CD14-positive monocyte (primary cell): ENCODE measurements around the gene TAS2R13. TPM values are rescaled to one million over a fixed set of nuclear protein-coding genes. Genes with fewer than 3 reads are reported as not detected.

Experiments
- DNase-seq, 3 donors: peaks; one replicate each; pipeline ENCODE4 v3.0.0-alpha.2; 2011 to 2022
- H2AFZ ChIP-seq: 2 replicates; pipeline ENCODE4 v1.6.0; 2012; ENCODE audit warnings: mild to moderate bottlenecking, low read depth, low read length, inconsistent platforms; ENCODE audit not compliant: insufficient read depth, poor library complexity, severe bottlenecking
- H3K27ac ChIP-seq, 2 donors: 1 replicate in 1 of 2; 2 replicates in 1 of 2; pipeline ENCODE4 v1.5.1; 2012 to 2013; ENCODE audit warnings: low read length in 2 of 2, control low read depth in 1 of 2, inconsistent platforms in 1 of 2, low read depth in 1 of 2, mild to moderate bottlenecking in 1 of 2
- H3K27me3 ChIP-seq, 2 donors: one replicate each; pipeline versions ENCODE4 v1.6.0 to v1.6.1; 2011 to 2013; ENCODE audit warnings: low read length in 2 of 2; ENCODE audit not compliant: control insufficient read depth in 2 of 2, insufficient read depth in 2 of 2
- H3K36me3 ChIP-seq, 2 donors: replicated peaks in 1 of 2; 1 replicate in 1 of 2; 2 replicates in 1 of 2; pipeline versions ENCODE4 v1.5.1 to v1.6.1; 2012 to 2013; ENCODE audit warnings: low read length in 2 of 2, control low read depth in 1 of 2, inconsistent platforms in 1 of 2, mild to moderate bottlenecking in 1 of 2; ENCODE audit not compliant: insufficient read depth in 2 of 2, control insufficient read depth in 1 of 2
- H3K4me1 ChIP-seq, 2 donors: 1 replicate in 1 of 2; 2 replicates in 1 of 2; pipeline versions ENCODE4 v1.5.1 to v1.6.1; 2012 to 2013; ENCODE audit warnings: low read length in 2 of 2, control low read depth in 1 of 2, inconsistent platforms in 1 of 2, mild to moderate bottlenecking in 1 of 2, moderate library complexity in 1 of 2; ENCODE audit not compliant: insufficient read depth in 2 of 2, control insufficient read depth in 1 of 2
- H3K4me2 ChIP-seq: replicated peaks from 2 replicates; pipeline ENCODE3; 2012; ENCODE audit warnings: low read length, moderate library complexity, mild to moderate bottlenecking; ENCODE audit not compliant: poor library complexity, severe bottlenecking; ENCODE audit errors: extremely low read depth
- H3K4me3 ChIP-seq, 3 experiments: fragments of 200-600 bp in 1 of 3; sonication (generic) in 1 of 3; replicated peaks in 1 of 3; 1 replicate in 2 of 3; 2 replicates in 1 of 3; pipeline ENCODE4 v1.5.1; 2011 to 2013; ENCODE audit warnings: low read length in 3 of 3, mild to moderate bottlenecking in 3 of 3, control low read depth in 2 of 3, low read depth in 2 of 3, inconsistent platforms in 1 of 3, moderate library complexity in 1 of 3
- H3K79me2 ChIP-seq: 2 replicates; pipeline ENCODE4 v1.6.0; 2012; ENCODE audit warnings: mild to moderate bottlenecking, control low read depth, inconsistent platforms, low read length, moderate library complexity; ENCODE audit not compliant: insufficient read depth
- H3K9ac ChIP-seq: 2 replicates; pipeline ENCODE4 v1.6.0; 2017; ENCODE audit warnings: low read length, mild to moderate bottlenecking; ENCODE audit not compliant: insufficient read depth, poor library complexity, severe bottlenecking
- H3K9me3 ChIP-seq, 2 donors: replicated peaks in 1 of 2; 1 replicate in 1 of 2; 2 replicates in 1 of 2; pipeline versions ENCODE4 v1.5.1 to v1.6.1; 2012 to 2013; ENCODE audit warnings: low read length in 2 of 2, control low read depth in 1 of 2; ENCODE audit not compliant: control insufficient read depth in 1 of 2, insufficient read depth in 1 of 2
- H4K20me1 ChIP-seq: 2 replicates; pipeline ENCODE4 v1.6.0; 2012; ENCODE audit warnings: mild to moderate bottlenecking, low read length, control low read depth, moderate library complexity; ENCODE audit not compliant: insufficient read depth
- H3K27ac Mint-ChIP-seq, 7 donors: one replicate each; pipeline ENCODE4 v1.8.0; 2020; ENCODE audit warnings: mild to moderate bottlenecking in 7 of 7, mixed read lengths in 7 of 7, moderate library complexity in 6 of 7, inconsistent platforms in 2 of 7
- H3K27me3 Mint-ChIP-seq, 3 donors: one replicate each; pipeline ENCODE4 v1.8.0; 2021 to 2022; ENCODE audit warnings: low read depth in 3 of 3, mild to moderate bottlenecking in 3 of 3, mixed read lengths in 3 of 3, moderate library complexity in 3 of 3, inconsistent platforms in 1 of 3
- H3K36me3 Mint-ChIP-seq, 2 donors: one replicate each; pipeline ENCODE4 v1.8.0; 2020; ENCODE audit warnings: mixed read lengths in 2 of 2, inconsistent platforms in 1 of 2, mild to moderate bottlenecking in 1 of 2
- H3K4me1 Mint-ChIP-seq: one replicate; pipeline ENCODE4 v1.8.0; 2020; ENCODE audit warnings: mild to moderate bottlenecking, mixed read lengths
- H3K4me3 Mint-ChIP-seq, 2 donors: one replicate each; pipeline ENCODE4 v1.8.0; 2020; ENCODE audit warnings: mild to moderate bottlenecking in 2 of 2, mixed read lengths in 2 of 2, moderate library complexity in 1 of 2
- H3K9me3 Mint-ChIP-seq, 7 donors: one replicate each; pipeline ENCODE4 v1.8.0; 2020 to 2022; ENCODE audit warnings: mixed read lengths in 7 of 7, mild to moderate bottlenecking in 6 of 7, moderate library complexity in 6 of 7, inconsistent platforms in 2 of 7
- CTCF ChIP-seq: fragments of 200-600 bp; IDR thresholded peaks from one replicate; pipeline ENCODE4 v1.8.0; 2022; ENCODE audit warnings: antibody characterized with exemption, mild to moderate bottlenecking
- WGBS: methylation state at CpG from one replicate; pipeline ENCODE4 v1.1.5; 2013; ENCODE audit warnings: missing lambda C conversion rate; ENCODE audit not compliant: insufficient coverage; 5-methylcytosine and 5-hydroxymethylcytosine counted together
- intact Hi-C, 2 donors: fragments of 100-400 bp; cut with micrococcal nuclease; formaldehyde crosslinking; loops; one replicate each; pipeline versions ENCODE4 v1.15.0 to v1.15.1; 2023
- polyA plus RNA-seq, 3 donors: library from polyadenylated mRNA; depleted of rRNA in 1 of 3; unstranded in 2 of 3; stranded (reverse) in 1 of 3; fragments of 300-500 nt in 2 of 3; fragments of >200 nt in 1 of 3; fragmentation: Illumina TruSeq in 2 of 3; gene quantifications; 1 replicate in 2 of 3; 2 replicates in 1 of 3; pipeline ENCODE4 v1.2.3, GENCODE V29; 2012 to 2021

TAS2R13 gene
- polyA plus RNA-seq, 3 donors: not detected

- intact Hi-C loops: no loop called here
- Histone ChIP-seq H3K9me3 (peaks cover 25 to 27% of the 10 kb centered on the region in 2 donors), H3K36me3 (no peaks in the 10 kb centered on the region), H3K79me2 (no peaks in the 10 kb centered on the region), H3K4me2 (no peak overlapping the region), H4K20me1 (no peaks in the 10 kb centered on the region), H3K27me3 (no peaks in the 10 kb centered on the region), H3K4me3 (no peak overlapping the region), H3K4me1 (no peaks in the 10 kb centered on the region), H3K9ac (no peak overlapping the region), H3K27ac (no peak overlapping the region), H2AFZ (no peak overlapping the region)
- peaks cover 2 to 40% (median 37%) of the 10 kb centered on the region in 7 donors for H3K9me3 Mint-ChIP-seq
- peaks cover 2 to 14% of the 10 kb centered on the region in 2 donors for H3K36me3 Mint-ChIP-seq
- H3K4me1 Mint-ChIP-seq: no peaks in the 10 kb centered on the region
- H3K27me3 Mint-ChIP-seq: peaks cover 0 to 1% (median 0%) of the 10 kb centered on the region in 3 donors
- DNase-seq: no peak
- no peak for TF ChIP-seq CTCF
- no peak overlapping the region for H3K4me3 Mint-ChIP-seq
- no peak overlapping the region for H3K27ac Mint-ChIP-seq
- WGBS: no CpG with 5 or more reads among the region's 1 CpG
Observed at GRCh38 chr12:10900972-10901371, 8.4 kb downstream of the TAS2R13 start.

- Histone ChIP-seq H4K20me1 (no peaks in the 10 kb centered on the region), H3K9ac (no peak overlapping the region), H3K36me3 (no peaks in the 10 kb centered on the region), H3K9me3 (peaks cover 25 to 26% of the 10 kb centered on the region in 2 donors), H3K4me2 (no peak overlapping the region), H2AFZ (no peak overlapping the region), H3K4me3 (no peak overlapping the region), H3K27me3 (no peaks in the 10 kb centered on the region), H3K79me2 (no peaks in the 10 kb centered on the region), H3K27ac (no peak overlapping the region), H3K4me1 (no peaks in the 10 kb centered on the region)
- Mint-ChIP-seq H3K4me1 (no peaks in the 10 kb centered on the region), H3K27me3 (peaks cover 0 to 1% (median 0%) of the 10 kb centered on the region in 3 donors), H3K36me3 (peaks cover 2 to 14% of the 10 kb centered on the region in 2 donors), H3K9me3 (peaks cover 2 to 40% (median 37%) of the 10 kb centered on the region in 7 donors), H3K4me3 (no peak overlapping the region), H3K27ac (no peak overlapping the region)
- no peak for TF ChIP-seq CTCF
- WGBS: 100% methylated on average over 1 of the region's 1 CpG
- intact Hi-C loops: no loop called here
- no peak for DNase-seq
Observed at GRCh38 chr12:10900530-10900929, 8.8 kb downstream of the TAS2R13 start.
